Body of pancreas (tissue), 4 donors: ENCODE results near the gene TMEM232.

ENCODE experiments used
- POLR2A ChIP-seq, 3 donors: fragments of 450-650 bp; IDR thresholded peaks; one replicate each; pipeline ENCODE4 v1.6.1; 2016; ENCODE audit warnings: antibody characterized with exemption in 3 of 3, mild to moderate bottlenecking in 2 of 3
- TF ChIP-seq, protein P1 (sequence below), 7 experiments: fragments of 450-650 bp in 4 of 7; fragments of 200-600 bp in 3 of 7; sonication (generic) in 3 of 7; IDR thresholded peaks; one replicate each; pipeline ENCODE4 v1.5.1; 2016 to 2019; ENCODE audit warnings: antibody characterized with exemption in 7 of 7

DNA sequence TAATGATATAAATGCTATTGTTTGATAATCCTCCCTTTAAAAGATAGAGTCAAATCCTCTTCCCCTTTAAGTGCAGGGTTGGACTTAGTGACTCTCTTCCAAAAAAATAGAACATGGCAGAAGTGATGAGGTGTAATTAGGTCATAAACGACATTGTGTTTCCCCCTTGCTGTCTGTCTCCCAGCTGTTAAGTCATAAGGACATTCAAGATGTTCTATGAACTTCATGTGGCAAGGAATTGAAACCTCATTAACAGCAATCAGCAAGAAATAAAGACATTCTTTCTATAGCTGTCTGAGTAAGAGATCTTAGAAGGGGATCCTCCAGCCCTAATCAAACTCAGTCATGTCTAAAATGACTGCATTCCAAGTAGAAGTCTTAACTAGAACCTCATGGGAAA, 9.1 kb upstream of the TMEM232 start:
- TF ChIP-seq, protein P1, sequence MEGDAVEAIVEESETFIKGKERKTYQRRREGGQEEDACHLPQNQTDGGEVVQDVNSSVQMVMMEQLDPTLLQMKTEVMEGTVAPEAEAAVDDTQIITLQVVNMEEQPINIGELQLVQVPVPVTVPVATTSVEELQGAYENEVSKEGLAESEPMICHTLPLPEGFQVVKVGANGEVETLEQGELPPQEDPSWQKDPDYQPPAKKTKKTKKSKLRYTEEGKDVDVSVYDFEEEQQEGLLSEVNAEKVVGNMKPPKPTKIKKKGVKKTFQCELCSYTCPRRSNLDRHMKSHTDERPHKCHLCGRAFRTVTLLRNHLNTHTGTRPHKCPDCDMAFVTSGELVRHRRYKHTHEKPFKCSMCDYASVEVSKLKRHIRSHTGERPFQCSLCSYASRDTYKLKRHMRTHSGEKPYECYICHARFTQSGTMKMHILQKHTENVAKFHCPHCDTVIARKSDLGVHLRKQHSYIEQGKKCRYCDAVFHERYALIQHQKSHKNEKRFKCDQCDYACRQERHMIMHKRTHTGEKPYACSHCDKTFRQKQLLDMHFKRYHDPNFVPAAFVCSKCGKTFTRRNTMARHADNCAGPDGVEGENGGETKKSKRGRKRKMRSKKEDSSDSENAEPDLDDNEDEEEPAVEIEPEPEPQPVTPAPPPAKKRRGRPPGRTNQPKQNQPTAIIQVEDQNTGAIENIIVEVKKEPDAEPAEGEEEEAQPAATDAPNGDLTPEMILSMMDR (IDR thresholded peaks at IDR 0.05) = no peak
- no peak for TF ChIP-seq POLR2A (IDR thresholded peaks at IDR 0.05)
